Measurements from ENCODE around the gene RAD9A.

DNA sequence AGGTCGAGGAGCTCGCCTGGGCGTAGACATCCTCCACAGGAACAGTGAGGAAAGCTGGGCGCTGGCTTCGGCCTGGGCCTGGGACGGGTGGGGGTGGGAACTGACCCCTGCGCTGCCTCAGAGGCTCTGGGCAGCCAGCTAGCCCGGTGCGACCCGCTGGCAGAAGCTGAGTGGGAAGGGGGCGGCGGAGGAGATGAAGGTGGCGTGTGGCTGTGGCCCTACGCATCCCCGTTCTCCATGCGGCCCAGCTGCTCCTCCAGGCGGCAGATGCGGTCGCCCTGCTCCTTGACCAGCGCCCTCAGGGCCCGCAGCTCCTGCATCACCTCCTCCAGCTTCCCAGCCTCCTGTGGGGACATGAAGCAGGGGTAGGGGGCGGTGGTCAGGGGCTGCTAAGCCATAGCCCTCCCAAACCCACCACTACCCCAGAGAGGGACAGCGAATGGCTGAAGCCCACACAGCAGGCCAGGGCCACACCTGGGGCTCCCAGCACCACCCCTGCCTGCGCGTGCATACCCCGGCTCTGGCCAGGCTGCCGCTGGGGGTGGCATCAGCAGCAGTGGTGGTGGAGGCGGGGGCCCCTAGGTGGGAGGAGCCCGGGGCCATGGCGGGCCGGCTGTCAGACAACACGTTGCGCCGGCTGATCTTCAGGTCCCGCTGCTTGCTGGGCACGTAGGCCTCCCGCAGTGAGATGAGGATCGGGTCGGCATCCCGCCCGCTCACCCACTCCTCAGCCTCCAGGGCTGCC lies 46.5 kb downstream of the RAD9A start:
- TF ChIP-seq CTCF (IDR thresholded peaks at IDR 0.05) (no peak), POLR2A (IDR thresholded peaks at IDR 0.05) (no peak)

Measured in body of pancreas (tissue), 4 donors.